ENCODE measurements around the gene ADAM8.

DNA sequence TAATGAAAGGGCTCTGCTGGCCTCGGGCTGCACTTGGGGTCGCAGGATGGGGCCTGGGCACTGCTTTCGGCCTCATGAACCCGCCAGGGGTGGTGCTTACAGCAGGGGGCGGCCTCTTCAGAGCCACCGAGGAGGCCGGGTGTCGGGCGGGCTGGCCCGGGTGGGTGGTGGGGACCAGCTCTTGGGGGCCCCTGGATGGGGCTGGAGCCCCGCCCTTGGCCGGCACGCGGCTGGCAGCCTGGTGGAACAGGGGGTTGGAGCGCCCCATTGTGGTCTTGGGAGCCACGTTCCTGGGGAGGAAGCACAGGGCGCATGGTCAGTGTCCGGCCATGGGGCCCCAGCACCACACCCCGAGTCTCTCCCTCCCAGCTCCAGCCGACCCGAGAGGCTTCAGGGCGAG, 8.8 kb downstream of the ADAM8 start:
- TF ChIP-seq RXRA (IDR thresholded peaks at IDR 0.05; ENCODE audit: insufficient read depth, low read depth, low read length) (no peak), POLR2A (IDR thresholded peaks at IDR 0.05; ENCODE audit: control extremely low read depth in 1 of 2, low read depth in 2 of 2, low read length in 2 of 2) (no peak), JUND (IDR thresholded peaks at IDR 0.05; ENCODE audit: low read length) (no peak), CHD1 (IDR thresholded peaks at IDR 0.05; ENCODE audit: low read depth, low read length) (no peak), SRF (IDR thresholded peaks at IDR 0.05; ENCODE audit: low read depth, low read length) (no peak), POLR2AphosphoS5 (IDR thresholded peaks at IDR 0.05; ENCODE audit: low read depth, low read length) (no peak), EGR1 (IDR thresholded peaks at IDR 0.05; ENCODE audit: borderline replicate concordance, low read depth, low read length) (no peak)
- TF ChIP-seq, protein P1, sequence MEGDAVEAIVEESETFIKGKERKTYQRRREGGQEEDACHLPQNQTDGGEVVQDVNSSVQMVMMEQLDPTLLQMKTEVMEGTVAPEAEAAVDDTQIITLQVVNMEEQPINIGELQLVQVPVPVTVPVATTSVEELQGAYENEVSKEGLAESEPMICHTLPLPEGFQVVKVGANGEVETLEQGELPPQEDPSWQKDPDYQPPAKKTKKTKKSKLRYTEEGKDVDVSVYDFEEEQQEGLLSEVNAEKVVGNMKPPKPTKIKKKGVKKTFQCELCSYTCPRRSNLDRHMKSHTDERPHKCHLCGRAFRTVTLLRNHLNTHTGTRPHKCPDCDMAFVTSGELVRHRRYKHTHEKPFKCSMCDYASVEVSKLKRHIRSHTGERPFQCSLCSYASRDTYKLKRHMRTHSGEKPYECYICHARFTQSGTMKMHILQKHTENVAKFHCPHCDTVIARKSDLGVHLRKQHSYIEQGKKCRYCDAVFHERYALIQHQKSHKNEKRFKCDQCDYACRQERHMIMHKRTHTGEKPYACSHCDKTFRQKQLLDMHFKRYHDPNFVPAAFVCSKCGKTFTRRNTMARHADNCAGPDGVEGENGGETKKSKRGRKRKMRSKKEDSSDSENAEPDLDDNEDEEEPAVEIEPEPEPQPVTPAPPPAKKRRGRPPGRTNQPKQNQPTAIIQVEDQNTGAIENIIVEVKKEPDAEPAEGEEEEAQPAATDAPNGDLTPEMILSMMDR (IDR thresholded peaks at IDR 0.05; ENCODE audit: control extremely low read depth in 1 of 3, insufficient read depth in 1 of 3, low read depth in 1 of 3, low read length in 3 of 3): peak in 2 of 3 experiments; percentile 11 to 29; a peak in 3 of 4 replicates
